T-helper 17 cell (primary cell): ENCODE results near the gene TTPAL. TPM values are rescaled to one million over a fixed set of nuclear protein-coding genes. Genes with fewer than 3 reads are reported as not detected.
A peak's percentile ranks its signal among the peaks of the same experiment; 100 is the strongest.

Experiments used
- ATAC-seq: fragments of 150-1000 bp; cut with Tn5 transposase; 2 replicates; pipeline ENCODE4 v1.10.0; 2021; ENCODE audit warnings: mild to moderate bottlenecking, moderate library complexity
- DNase-seq, 3 donors: peaks; one replicate each; pipeline versions ENCODE4 v3.0.0 to v3.0.0-alpha.2; 2020 to 2021
- H3K9me3 ChIP-seq: one replicate; pipeline ENCODE4 v1.7.0; 2013; ENCODE audit warnings: low read length, mild to moderate bottlenecking; ENCODE audit not compliant: control insufficient read depth, poor library complexity, severe bottlenecking
- H3K27ac Mint-ChIP-seq: one replicate; pipeline ENCODE4 v1.8.0; 2022; ENCODE audit warnings: mild to moderate bottlenecking, moderate library complexity, mixed read lengths
- H3K27me3 Mint-ChIP-seq: one replicate; pipeline ENCODE4 v1.8.0; 2022; ENCODE audit warnings: mixed read lengths
- H3K36me3 Mint-ChIP-seq: one replicate; pipeline ENCODE4 v1.8.0; 2022; ENCODE audit warnings: low read depth, mixed read lengths
- H3K4me1 Mint-ChIP-seq: one replicate; pipeline ENCODE4 v1.8.0; 2022; ENCODE audit warnings: mild to moderate bottlenecking, mixed read lengths
- H3K4me3 Mint-ChIP-seq: one replicate; pipeline ENCODE4 v1.8.0; 2022; ENCODE audit warnings: mild to moderate bottlenecking, moderate library complexity, mixed read lengths
- total RNA-seq, 4 donors: library from RNA in 2 of 4; stranded (reverse) in 2 of 4; gene quantifications; one replicate each; pipeline ENCODE4 v1.2.3 and lab custom pipeline; 2022 to 2026

TTPAL gene
- total RNA-seq (10 to 100 TPM; 11.1 to 11.7 TPM), total RNA-seq (lab: John Stamatoyannopoulos, UW) (23.8 to 37.1 reads per million in 2 donors)

- Mint-ChIP-seq H3K27me3 (no peaks in the 10 kb centered on the region), H3K27ac (peak within 1 kb of the TSS; percentile 93), H3K4me3 (peak within 1 kb of the TSS; percentile 96), H3K36me3 (no peaks in the 10 kb centered on the region), H3K4me1 (peaks cover 25% of the 10 kb centered on the region)
- peak; percentile 97 for ATAC-seq
- no peaks in the 10 kb centered on the region for H3K9me3 ChIP-seq
- peak; percentile 79 to 82 (median 81) for DNase-seq
Observed at GRCh38 chr20:44475694-44476560, at the start of gene TTPAL. TSS of gene TTPAL (plus strand) at chr20:44475874. CDS start at chr20:44480000, 4,126 bp downstream.

GRCh38 chr20:44425923-44426322 lies 49.8 kb upstream of the TTPAL start:
- H3K4me3 Mint-ChIP-seq = no peak overlapping the region
- no peak overlapping the region for H3K27ac Mint-ChIP-seq
- no peaks in the 10 kb centered on the region for H3K4me1 Mint-ChIP-seq
- ATAC-seq (no peak), DNase-seq (no peak)
- H3K9me3 ChIP-seq = no peaks in the 10 kb centered on the region
- H3K36me3 Mint-ChIP-seq = peaks cover 5% of the 10 kb centered on the region
- H3K27me3 Mint-ChIP-seq = peaks cover 22% of the 10 kb centered on the region

- Mint-ChIP-seq H3K27me3 (peaks cover 22% of the 10 kb centered on the region), H3K27ac (no peak overlapping the region), H3K4me1 (no peaks in the 10 kb centered on the region), H3K4me3 (no peak overlapping the region), H3K36me3 (peaks cover 3% of the 10 kb centered on the region)
- H3K9me3 ChIP-seq = no peaks in the 10 kb centered on the region
- DNase-seq (no peak), ATAC-seq (no peak)
Observed at GRCh38 chr20:44426879-44427790, 48.5 kb upstream of the TTPAL start.

- Mint-ChIP-seq H3K4me1 (no peaks in the 10 kb centered on the region), H3K27ac (no peak overlapping the region), H3K36me3 (peaks cover 3% of the 10 kb centered on the region), H3K27me3 (peaks cover 27% of the 10 kb centered on the region), H3K4me3 (no peak overlapping the region)
- DNase-seq (no peak), ATAC-seq (no peak)
- no peaks in the 10 kb centered on the region for H3K9me3 ChIP-seq
Observed at GRCh38 chr20:44427804-44428173, 47.9 kb upstream of the TTPAL start.

- Mint-ChIP-seq H3K36me3 (peaks cover 3% of the 10 kb centered on the region), H3K4me3 (no peak overlapping the region), H3K27me3 (peaks cover 31% of the 10 kb centered on the region), H3K4me1 (no peaks in the 10 kb centered on the region), H3K27ac (no peak overlapping the region)
- DNase-seq = no peak
- H3K9me3 ChIP-seq = no peaks in the 10 kb centered on the region
- ATAC-seq = no peak
Observed at GRCh38 chr20:44428174-44429016, 47.3 kb upstream of the TTPAL start.

GRCh38 chr20:44429017-44429339 lies 46.7 kb upstream of the TTPAL start:
- Mint-ChIP-seq H3K27me3 (peaks cover 31% of the 10 kb centered on the region), H3K4me3 (no peak overlapping the region), H3K36me3 (peaks cover 3% of the 10 kb centered on the region), H3K4me1 (no peaks in the 10 kb centered on the region), H3K27ac (no peak overlapping the region)
- H3K9me3 ChIP-seq = no peaks in the 10 kb centered on the region
- DNase-seq (no peak), ATAC-seq (no peak)

GRCh38 chr20:44429419-44430269 lies 46.0 kb upstream of the TTPAL start:
- Mint-ChIP-seq H3K4me1 (no peaks in the 10 kb centered on the region), H3K36me3 (peaks cover 3% of the 10 kb centered on the region), H3K4me3 (no peak overlapping the region), H3K27me3 (peaks cover 31% of the 10 kb centered on the region), H3K27ac (no peak overlapping the region)
- DNase-seq (no peak), ATAC-seq (no peak)
- no peaks in the 10 kb centered on the region for H3K9me3 ChIP-seq

GRCh38 chr20:44430270-44431065 lies 45.2 kb upstream of the TTPAL start:
- no peak overlapping the region for H3K4me3 Mint-ChIP-seq
- DNase-seq = no peak

GRCh38 chr20:44431118-44431501 lies 44.6 kb upstream of the TTPAL start:
- no peak for ATAC-seq
- no peaks in the 10 kb centered on the region for H3K9me3 ChIP-seq
- Mint-ChIP-seq H3K27me3 (peaks cover 31% of the 10 kb centered on the region), H3K36me3 (peaks cover 3% of the 10 kb centered on the region), H3K27ac (no peak overlapping the region), H3K4me3 (no peak overlapping the region), H3K4me1 (no peaks in the 10 kb centered on the region)
- DNase-seq = no peak

More at GRCh38 chr20:44430270-44431065, 45.2 kb upstream of the TTPAL start:
- no peak for ATAC-seq
- Mint-ChIP-seq H3K36me3 (peaks cover 3% of the 10 kb centered on the region), H3K27ac (no peak overlapping the region), H3K27me3 (peaks cover 31% of the 10 kb centered on the region), H3K4me1 (no peaks in the 10 kb centered on the region)
- H3K9me3 ChIP-seq = no peaks in the 10 kb centered on the region

- H3K9me3 ChIP-seq = no peaks in the 10 kb centered on the region
- no peak for ATAC-seq
- H3K27me3 Mint-ChIP-seq = peaks cover 31% of the 10 kb centered on the region
Observed at GRCh38 chr20:44431502-44432234, 44.0 kb upstream of the TTPAL start.

More at GRCh38 chr20:44431502-44432234, 44.0 kb upstream of the TTPAL start:
- Mint-ChIP-seq H3K4me1 (peaks cover 3% of the 10 kb centered on the region), H3K27ac (no peak overlapping the region), H3K36me3 (peaks cover 3% of the 10 kb centered on the region), H3K4me3 (no peak overlapping the region)
- DNase-seq = no peak
